ENCODE data around the gene TMBIM1.
"Not testable (repeated sequence)": the region's sequence is repeated elsewhere in the genome, so short reads cannot be mapped to it uniquely, and the experiment has no call there.

TMBIM1 gene

GRCh38 chr2:218318241-218318640 is 25.9 kb upstream of the TMBIM1 start:
- DNase-seq (ENCODE audit: low read depth), result no peak

GRCh38 chr2:218317835-218318234 is 25.5 kb upstream of the TMBIM1 start:
- no peak for DNase-seq (ENCODE audit: low read depth)

- no peak for DNase-seq (ENCODE audit: low read depth)
Observed at GRCh38 chr2:218317303-218317630, 25.0 kb upstream of the TMBIM1 start.

GRCh38 chr2:218315397-218315796 is 23.1 kb upstream of the TMBIM1 start:
- no peak for DNase-seq (ENCODE audit: low read depth)

GRCh38 chr2:218314764-218315163 is 22.5 kb upstream of the TMBIM1 start:
- not testable (repeated sequence) for DNase-seq (ENCODE audit: low read depth)

- no peak for DNase-seq (ENCODE audit: low read depth)
Observed at GRCh38 chr2:218313356-218313755, 21.1 kb upstream of the TMBIM1 start.

- no peak for DNase-seq (ENCODE audit: low read depth)
Observed at GRCh38 chr2:218312267-218312756, 20.0 kb upstream of the TMBIM1 start.

- not testable (repeated sequence) for DNase-seq (ENCODE audit: low read depth)
Observed at GRCh38 chr2:218311541-218312266, 19.4 kb upstream of the TMBIM1 start.

- no peak for DNase-seq (ENCODE audit: low read depth)
Observed at GRCh38 chr2:218310853-218311540, 18.7 kb upstream of the TMBIM1 start.

GRCh38 chr2:218307415-218308090 is 15.2 kb upstream of the TMBIM1 start:
- no peak for DNase-seq (ENCODE audit: low read depth)

GRCh38 chr2:218306184-218306920 is 14.0 kb upstream of the TMBIM1 start:
- DNase-seq (ENCODE audit: low read depth), result no peak

GRCh38 chr2:218305383-218305782 is 13.1 kb upstream of the TMBIM1 start:
- no peak for DNase-seq (ENCODE audit: low read depth)

GRCh38 chr2:218301176-218301819 is 9.0 kb upstream of the TMBIM1 start:
- peak; percentile 82 for DNase-seq (ENCODE audit: low read depth)

GRCh38 chr2:218300141-218300540 is 7.8 kb upstream of the TMBIM1 start:
- DNase-seq (ENCODE audit: low read depth), result no peak

- no peak for DNase-seq (ENCODE audit: low read depth)
Observed at GRCh38 chr2:218298314-218298875, 6.1 kb upstream of the TMBIM1 start.

GRCh38 chr2:218296847-218297246 is 4.5 kb upstream of the TMBIM1 start:
- no peak for DNase-seq (ENCODE audit: low read depth)

GRCh38 chr2:218296200-218296599 is 3.9 kb upstream of the TMBIM1 start:
- no peak for DNase-seq (ENCODE audit: low read depth)

GRCh38 chr2:218295029-218295428 is 2.7 kb upstream of the TMBIM1 start:
- DNase-seq (ENCODE audit: low read depth), result no peak

GRCh38 chr2:218294430-218295022 is 2.2 kb upstream of the TMBIM1 start:
- no peak for DNase-seq (ENCODE audit: low read depth)

GRCh38 chr2:218293715-218294429 is 1.6 kb upstream of the TMBIM1 start:
- no peak for DNase-seq (ENCODE audit: low read depth)

Measured in stimulated activated CD8-positive, alpha-beta memory T cell treated with anti-CD3 and anti-CD28 coated beads, Interleukin-12 subunit alpha, Interleukin-12 subunit beta, amount 100 ng/mL, for 1 hour (primary cell).